Pancreas (tissue), 10 donors: ENCODE measurements around the gene DPEP3. TPM values are rescaled to one million over a fixed set of nuclear protein-coding genes. Genes with fewer than 3 reads are reported as not detected.
A peak's percentile ranks its signal among the peaks of the same experiment; 100 is the strongest.

ENCODE experiments used
- ATAC-seq, 4 donors: fragments of 200-7000 bp; cut with Tn5 transposase; one replicate each; pipeline versions ENCODE4 v1.8.0 to v1.9.1; 2020; ENCODE audit warnings: mild to moderate bottlenecking in 4 of 4, moderate library complexity in 4 of 4
- DNase-seq, 6 donors: peaks; one replicate each; pipeline ENCODE4 v3.0.0-alpha.2; 2020
- FAIRE-seq: peaks from 2 replicates; lab custom pipeline; 2012; peaks lifted over from hg19 to GRCh38; lab: Jason Lieb, UNC
- H3K27ac ChIP-seq, 4 donors: fragments of 200-600 bp; sonication (generic); 1 replicate in 3 of 4; 2 replicates in 1 of 4; pipeline versions ENCODE4 v1.5.0 to v1.8.0; 2020
- H3K27me3 ChIP-seq, 4 donors: fragments of 200-600 bp; one replicate each; pipeline ENCODE4 v1.8.0; 2021
- H3K36me3 ChIP-seq, 3 donors: fragments of 200-600 bp; sonication (generic) in 1 of 3; one replicate each; pipeline versions ENCODE4 v1.5.0 to v1.8.0; 2020 to 2021
- H3K4me1 ChIP-seq, 3 donors: fragments of 200-600 bp; one replicate each; pipeline ENCODE4 v1.8.0; 2021
- H3K4me3 ChIP-seq, 4 donors: fragments of 200-600 bp; sonication (generic) in 2 of 4; one replicate each; pipeline versions ENCODE4 v1.5.0 to v1.8.0; 2020 to 2021
- H3K9me3 ChIP-seq, 4 donors: fragments of 200-600 bp; one replicate each; pipeline ENCODE4 v1.8.0; 2021
- CTCF ChIP-seq, 4 donors: fragments of 200-600 bp; sonication (generic) in 3 of 4; IDR thresholded peaks; one replicate each; pipeline versions ENCODE4 v1.5.0 to v1.8.0; 2021; ENCODE audit warnings: antibody characterized with exemption in 4 of 4
- WGBS, 2 donors: extraction: QIAGEN DNeasy Blood & Tissue Kit; methylation state at CpG; one replicate each; pipeline ENCODE4 v1.1.7; 2013; 5-methylcytosine and 5-hydroxymethylcytosine counted together
- intact Hi-C, 3 donors: fragments of 100-400 bp; cut with DNase I; formaldehyde crosslinking; loops; one replicate each; pipeline versions ENCODE4 v1.11.1 to v1.14.2; 2022
- polyA plus RNA-seq, 2 donors: library from polyadenylated mRNA; stranded (reverse); fragments of 200-250 nt; gene quantifications; one replicate each; pipeline ENCODE4 v1.2.3, GENCODE V29; 2013
- total RNA-seq, 6 donors: library from RNA; stranded (reverse); fragmentation: NEBNext Ultra II Directional in 4 of 6; extraction: Animal tissue kit (Norgen Biotek cat#: 25700) in 4 of 6; gene quantifications; one replicate each; pipeline versions ENCODE4 v1.2.1 to v1.2.4, GENCODE V29; 2021 to 2023
- donor health status: healthy with polysubstance abuse.
- donor health status: DM: no; HTN: no; CAD: no; lungs with moderate emphysema.
- donor health status: DM: no; HTN: no; CAD: no.
- donor health status: control.
- donor health status: control.
- donor health status: Bipolar disorder and iron deficiency.
- donor health status: DM: yes; HTN: yes; CAD: no.
- donor health status: DM: no; HTN: no; CAD: no.
- donor health status: DM: no; HTN: no; CAD: no.
- donor health status: DM: yes; HTN: yes; CAD: no.

DPEP3 gene
- total and polyA plus RNA-seq, 8 donors, result 0.09 to 0.12 TPM; not detected in 6

GRCh38 chr16:67936124-67936879, 44.0 kb downstream of the DPEP3 start, which contains the start of gene PSMB10:
PSMB10 (minus strand) TSS chr16:67936850; CDS start chr16:67936749, 101 bp downstream.
- H3K27me3 ChIP-seq, result no peaks in the 10 kb centered on the region
- peak within 1 kb of the TSS; percentile 81 to 95 (median 87) for H3K27ac ChIP-seq
- H3K4me1 ChIP-seq, result peaks cover 0 to 20% (median 4%) of the 10 kb centered on the region in 3 donors
- 0% methylated on average over 46 to 54 of the region's 54 CpGs for WGBS, 2 donors
- TF ChIP-seq CTCF (IDR thresholded peaks at IDR 0.05), result no peak
- intact Hi-C loops, result loop anchor here in 1 of 3 donors (10.0 kb wide), 1 partner anchor 412 kb away; the partner anchor contains the start of gene RIPOR1
- no peaks in the 10 kb centered on the region for H3K36me3 ChIP-seq
- H3K9me3 ChIP-seq, result no peaks in the 10 kb centered on the region
- ATAC-seq, result peak; percentile 15 to 55 (median 28)
- H3K4me3 ChIP-seq, result peak within 1 kb of the TSS; percentile 80 to 94 (median 91)
- no peak for FAIRE-seq
- peak; percentile 53 to 82 (median 70) for DNase-seq

DNA sequence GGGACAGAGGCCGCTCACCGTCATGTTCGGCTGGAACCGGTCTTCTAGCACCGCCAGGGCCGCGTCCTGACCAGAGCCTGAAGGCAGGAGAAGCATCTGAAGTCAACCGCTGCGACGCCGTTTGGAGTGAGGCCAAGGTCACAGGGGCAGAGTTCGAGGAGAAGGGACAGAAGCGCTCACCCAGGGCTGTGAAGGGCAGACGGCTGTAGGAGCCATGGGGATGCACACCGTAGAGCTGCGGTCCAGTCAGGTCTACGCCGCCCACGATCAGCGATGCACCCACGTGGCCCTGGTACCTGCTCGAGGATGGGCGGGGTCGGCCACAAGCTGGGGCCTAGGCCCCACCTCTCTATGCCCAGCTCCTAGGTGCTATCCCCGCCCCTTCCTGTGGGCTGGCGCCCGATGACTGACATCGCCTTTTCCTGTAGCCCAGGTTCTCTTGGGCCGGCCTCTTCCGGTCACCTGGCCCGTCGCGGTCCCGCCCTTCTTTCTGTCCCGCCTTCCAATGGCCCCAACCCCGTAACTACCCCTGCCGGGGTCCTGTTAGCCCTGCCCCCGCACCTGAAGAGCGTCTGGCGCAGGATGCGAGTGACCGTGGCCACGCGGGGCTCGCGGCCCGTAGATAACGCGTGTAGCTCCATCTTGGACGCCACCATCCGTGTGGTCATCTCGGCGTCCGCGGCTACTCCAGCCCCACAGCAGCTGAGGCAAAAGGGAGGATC, 44.7 kb downstream of the DPEP3 start:
- WGBS, 2 donors, result 1% methylated on average over 52 to 55 of the region's 55 CpGs
- peaks cover 0 to 20% (median 4%) of the 10 kb centered on the region in 3 donors for H3K4me1 ChIP-seq
- FAIRE-seq (no peak), ATAC-seq (peak; percentile 84 to 93 (median 86)), DNase-seq (peak; percentile 92 to 99 (median 98))
- H3K27me3 ChIP-seq, result no peaks in the 10 kb centered on the region
- no peaks in the 10 kb centered on the region for H3K36me3 ChIP-seq
- H3K27ac ChIP-seq, result peak overlapping the region; percentile 81 to 95 (median 87)
- intact Hi-C loops, result loop anchor here in 1 of 3 donors (10.0 kb wide), 1 partner anchor 411 kb away; the partner anchor contains the start of gene RIPOR1
- TF ChIP-seq CTCF (IDR thresholded peaks at IDR 0.05), result no peak
- H3K9me3 ChIP-seq, result no peaks in the 10 kb centered on the region
- peak overlapping the region; percentile 80 to 94 (median 91) for H3K4me3 ChIP-seq

DNA sequence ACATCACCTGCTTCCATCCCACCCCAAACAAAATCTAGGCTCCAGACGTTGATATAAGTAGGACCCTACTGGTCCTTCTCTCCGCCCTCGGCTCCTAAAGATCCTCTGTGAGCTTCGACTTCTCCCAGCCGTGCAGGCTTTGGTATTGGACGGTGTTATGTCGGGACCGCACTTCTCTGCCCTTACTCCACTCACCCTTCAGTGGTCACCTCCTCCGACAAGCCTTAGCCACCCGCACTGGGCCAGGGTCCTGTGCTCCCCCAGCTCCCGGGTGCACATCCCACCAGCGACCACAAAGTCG, 45.2 kb downstream of the DPEP3 start:
- TF ChIP-seq CTCF (IDR thresholded peaks at IDR 0.05), result no peak
- Histone ChIP-seq H3K9me3 (no peaks in the 10 kb centered on the region), H3K27me3 (no peaks in the 10 kb centered on the region), H3K4me1 (peaks cover 0 to 20% (median 4%) of the 10 kb centered on the region in 3 donors), H3K27ac (peak overlapping the region; percentile 28 to 95 (median 83)), H3K4me3 (peak overlapping the region in 3 of 4 donors; percentile 90 to 94 (median 92)), H3K36me3 (peaks cover 0 to 3% (median 0%) of the 10 kb centered on the region in 3 donors)
- no peak for DNase-seq
- no peak for FAIRE-seq
- ATAC-seq, result peak in 1 of 4 donors; percentile 0
- 9 to 14% methylated on average over 13 of the region's 13 CpGs for WGBS, 2 donors
- intact Hi-C loops, result loop anchor here in 1 of 3 donors (10.0 kb wide), 1 partner anchor 410 kb away; the partner anchor contains the start of gene RIPOR1

DNA sequence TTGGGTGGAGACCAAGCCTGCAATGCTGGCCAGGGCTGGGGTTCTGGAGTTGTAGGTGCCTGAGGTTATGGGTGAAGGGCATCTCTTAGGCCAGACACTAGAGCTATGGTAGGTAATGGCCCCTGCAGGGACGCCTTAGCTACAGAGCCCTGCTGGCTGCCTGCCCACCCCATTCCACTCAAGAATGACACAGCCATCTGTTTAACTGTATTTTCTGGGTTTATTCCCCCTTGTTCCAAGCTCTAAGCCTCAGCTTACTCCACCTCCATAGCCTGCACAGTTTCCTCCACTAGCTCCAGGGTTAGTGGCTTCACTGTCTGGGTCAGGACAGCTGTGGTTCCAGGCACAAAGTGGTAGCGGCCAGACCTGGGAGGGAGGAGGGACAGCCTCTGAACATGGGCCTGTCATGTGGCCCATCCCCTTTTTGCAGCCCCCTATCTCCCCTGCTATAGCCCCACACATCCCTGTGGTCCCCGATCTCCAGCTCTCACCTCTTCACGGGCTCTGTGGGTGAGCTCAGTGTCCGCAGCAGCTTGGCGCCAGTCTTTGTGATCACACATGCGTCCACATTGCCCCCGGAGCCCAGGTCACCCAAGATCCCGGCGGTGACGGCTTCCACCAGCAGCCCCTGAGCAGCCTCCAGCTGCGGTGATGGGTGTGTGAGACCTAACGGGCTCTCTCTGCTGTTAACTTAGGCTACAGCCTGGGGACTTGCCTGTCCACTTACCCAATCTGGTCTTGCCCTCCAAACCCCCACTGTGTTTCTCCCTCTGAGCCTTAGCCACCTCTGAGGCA, 45.8 kb downstream of the DPEP3 start:
- WGBS, 2 donors, result 28 to 30% methylated on average over 13 of the region's 13 CpGs
- DNase-seq (peak in 4 of 6 donors; percentile 36 to 83 (median 57)), ATAC-seq (no peak), FAIRE-seq (no peak)
- H3K4me3 ChIP-seq, result peak overlapping the region in 3 of 4 donors; percentile 90 to 94 (median 92)
- peaks cover 0 to 23% (median 4%) of the 10 kb centered on the region in 3 donors for H3K4me1 ChIP-seq
- H3K27me3 ChIP-seq, result no peaks in the 10 kb centered on the region
- peak overlapping the region in 3 of 4 donors; percentile 28 to 95 (median 85) for H3K27ac ChIP-seq
- H3K36me3 ChIP-seq, result peaks cover 0 to 5% (median 0%) of the 10 kb centered on the region in 3 donors
- TF ChIP-seq CTCF (IDR thresholded peaks at IDR 0.05), result no peak
- intact Hi-C loops, result loop anchor here in 2 of 3 donors (5.0 to 10.0 kb wide), 4 partner anchors 37 to 410 kb away; partner anchors contain the start of genes NRN1L (in 1 of the 2) and RIPOR1 (in 1 of the 2)
- H3K9me3 ChIP-seq, result no peaks in the 10 kb centered on the region
